ENCODE measurements around the gene PRDX1.

Gene PRDX1

GRCh38 chr1:45465277-45465676, 56.4 kb downstream of the PRDX1 start:
- in situ Hi-C loops (cut with HindIII; ENCODE audit: low pct_unique_long_range_greater_than_20kb, low sequenced_read_pairs), result no loop called here
- TF ChIP-seq JUND (IDR thresholded peaks at IDR 0.05; ENCODE audit: low read depth), result no peak
- DNase-seq (ENCODE audit: low read depth in 1 of 2, low spot score in 1 of 2), result no peak

Measured in T47D (cell line).